Upper lobe of left lung (tissue), 6 donors: Measurements from ENCODE around the gene DDX1. TPM values are rescaled to one million over a fixed set of nuclear protein-coding genes. Genes with fewer than 3 reads are reported as not detected.

Experiments
- ATAC-seq, 2 donors: fragments of 200-7000 bp; cut with Tn5 transposase; one replicate each; pipeline ENCODE4 v1.9.1; 2022; ENCODE audit warnings: mild to moderate bottlenecking in 2 of 2, moderate library complexity in 2 of 2; ENCODE audit not compliant: low FRiP score in 2 of 2
- DNase-seq, 2 donors: peaks; one replicate each; pipeline ENCODE4 v3.0.0-alpha.2; 2019 to 2020
- H3K27ac ChIP-seq, 4 donors: fragments of 200-600 bp; sonication (generic); one replicate each; pipeline ENCODE4 v1.5.1; 2016 to 2019
- H3K27me3 ChIP-seq, 4 donors: fragments of 200-600 bp; sonication (generic); one replicate each; pipeline ENCODE4 v1.5.1; 2017 to 2019
- H3K36me3 ChIP-seq, 4 donors: fragments of 200-600 bp; sonication (generic); one replicate each; pipeline ENCODE4 v1.5.1; 2016 to 2019
- H3K4me1 ChIP-seq, 4 donors: fragments of 200-600 bp; sonication (generic); one replicate each; pipeline ENCODE4 v1.5.1; 2018 to 2019
- H3K4me3 ChIP-seq, 4 donors: fragments of 200-600 bp; sonication (generic); one replicate each; pipeline ENCODE4 v1.5.1; 2017 to 2019; ENCODE audit warnings: mild to moderate bottlenecking in 2 of 4, moderate library complexity in 1 of 4
- H3K9me3 ChIP-seq, 4 donors: fragments of 200-600 bp; sonication (generic); one replicate each; pipeline ENCODE4 v1.5.1; 2018 to 2019
- CTCF ChIP-seq, 6 experiments: fragments of 450-650 bp in 4 of 6; fragments of 200-600 bp in 2 of 6; sonication (generic) in 2 of 6; IDR thresholded peaks; one replicate each; pipeline ENCODE4 v1.5.1; 2016 to 2019; ENCODE audit warnings: antibody characterized with exemption in 6 of 6
- EP300 ChIP-seq, 4 donors: sonication (generic); formaldehyde crosslinking; IDR thresholded peaks; one replicate each; pipeline ENCODE4 v1.5.1; 2017; ENCODE audit warnings: antibody characterized with exemption in 4 of 4, control low read depth in 2 of 4
- POLR2A ChIP-seq, 4 donors: fragments of 450-650 bp; IDR thresholded peaks; one replicate each; pipeline ENCODE4 v1.5.1; 2016 to 2017; ENCODE audit warnings: antibody characterized with exemption in 4 of 4, mild to moderate bottlenecking in 2 of 4
- POLR2AphosphoS5 ChIP-seq, 2 donors: sonication (generic); formaldehyde crosslinking; IDR thresholded peaks; one replicate each; pipeline ENCODE4 v1.5.1; 2017; ENCODE audit warnings: antibody characterized with exemption in 2 of 2
- WGBS, 2 donors: methylation state at CpG; one replicate each; pipeline ENCODE4 v1.1.5; 2017 to 2018; 5-methylcytosine and 5-hydroxymethylcytosine counted together
- total RNA-seq, 6 donors: library from RNA; depleted of rRNA in 4 of 6; stranded (reverse); fragments of >200 nt in 4 of 6; gene quantifications; one replicate each; pipeline versions ENCODE4 v1.1.0 to v1.2.1, GENCODE V29; 2016 to 2021
- donor health status: DM: no; HTN: no; CAD: no; lungs with moderate emphysema.
- donor health status: DM: no; HTN: yes; CAD: no; lungs with severe emphysema.

DDX1 gene
- total RNA-seq, 6 donors from 2014 or later: 40.9 to 78.5 (median 53.0) TPM

- DNase-seq: no peak
Observed at GRCh38 chr2:15596968-15597367, 5.3 kb downstream of the DDX1 start.

GRCh38 chr2:15599994-15600393 lies 8.3 kb downstream of the DDX1 start:
- WGBS, 2 donors: 82 to 93% methylated on average over 1 of the region's 1 CpG
- peaks cover 62 to 100% (median 69%) of the 10 kb centered on the region in 4 donors for H3K36me3 ChIP-seq
- H3K27ac ChIP-seq: no peak overlapping the region
- no peaks in the 10 kb centered on the region for H3K9me3 ChIP-seq
- H3K27me3 ChIP-seq: no peaks in the 10 kb centered on the region
- no peak overlapping the region for H3K4me3 ChIP-seq
- DNase-seq (no peak), ATAC-seq (no peak)
- H3K4me1 ChIP-seq: no peaks in the 10 kb centered on the region
- TF ChIP-seq POLR2AphosphoS5 (IDR thresholded peaks at IDR 0.05) (no peak), POLR2A (IDR thresholded peaks at IDR 0.05) (no peak), CTCF (IDR thresholded peaks at IDR 0.05) (no peak), EP300 (IDR thresholded peaks at IDR 0.05) (no peak)

More at GRCh38 chr2:15596968-15597367, 5.3 kb downstream of the DDX1 start:
- H3K4me1 ChIP-seq: peaks cover 10 to 24% (median 20%) of the 10 kb centered on the region in 4 donors
- TF ChIP-seq POLR2AphosphoS5 (IDR thresholded peaks at IDR 0.05) (no peak), CTCF (IDR thresholded peaks at IDR 0.05) (no peak), EP300 (IDR thresholded peaks at IDR 0.05) (no peak), POLR2A (IDR thresholded peaks at IDR 0.05) (no peak)
- H3K27me3 ChIP-seq: no peaks in the 10 kb centered on the region
- no peak overlapping the region for H3K4me3 ChIP-seq
- ATAC-seq: no peak
- 93% methylated on average over 4 of the region's 4 CpGs for WGBS, 2 donors
- H3K36me3 ChIP-seq: peaks cover 34 to 74% (median 39%) of the 10 kb centered on the region in 4 donors
- H3K9me3 ChIP-seq: no peaks in the 10 kb centered on the region
- no peak overlapping the region for H3K27ac ChIP-seq

- Histone ChIP-seq H3K4me3 (no peak overlapping the region), H3K36me3 (peaks cover 67 to 100% (median 79%) of the 10 kb centered on the region in 4 donors), H3K9me3 (no peaks in the 10 kb centered on the region), H3K4me1 (no peaks in the 10 kb centered on the region), H3K27ac (no peak overlapping the region), H3K27me3 (no peaks in the 10 kb centered on the region)
- ATAC-seq: no peak
- TF ChIP-seq POLR2AphosphoS5 (IDR thresholded peaks at IDR 0.05) (no peak), EP300 (IDR thresholded peaks at IDR 0.05) (no peak), CTCF (IDR thresholded peaks at IDR 0.05) (no peak), POLR2A (IDR thresholded peaks at IDR 0.05) (no peak)
- DNase-seq: no peak
- WGBS, 2 donors: 96 to 98% methylated on average over 1 of the region's 1 CpG
Observed at GRCh38 chr2:15601681-15602080, 10.0 kb downstream of the DDX1 start.

- WGBS, 2 donors: 89 to 93% methylated on average over 8 of the region's 8 CpGs
- DNase-seq (peak in 1 of 2 donors; percentile 31), ATAC-seq (no peak)
- peaks cover 67 to 100% (median 83%) of the 10 kb centered on the region in 4 donors for H3K36me3 ChIP-seq
- H3K4me3 ChIP-seq: no peak overlapping the region
- H3K27me3 ChIP-seq: no peaks in the 10 kb centered on the region
- no peaks in the 10 kb centered on the region for H3K9me3 ChIP-seq
- no peaks in the 10 kb centered on the region for H3K4me1 ChIP-seq
- no peak for TF ChIP-seq EP300 (IDR thresholded peaks at IDR 0.05)
- no peak for TF ChIP-seq POLR2AphosphoS5 (IDR thresholded peaks at IDR 0.05)
- no peak for TF ChIP-seq POLR2A (IDR thresholded peaks at IDR 0.05)
- no peak for TF ChIP-seq CTCF (IDR thresholded peaks at IDR 0.05)
- no peak overlapping the region for H3K27ac ChIP-seq
Observed at GRCh38 chr2:15602393-15602792, 10.7 kb downstream of the DDX1 start.

GRCh38 chr2:15603044-15603765 lies 11.5 kb downstream of the DDX1 start:
- Histone ChIP-seq H3K27me3 (no peaks in the 10 kb centered on the region), H3K9me3 (no peaks in the 10 kb centered on the region)
- ATAC-seq: no peak

More at GRCh38 chr2:15603044-15603765, 11.5 kb downstream of the DDX1 start:
- H3K4me1 ChIP-seq: no peaks in the 10 kb centered on the region
- TF ChIP-seq CTCF (IDR thresholded peaks at IDR 0.05) (no peak), POLR2AphosphoS5 (IDR thresholded peaks at IDR 0.05) (no peak), EP300 (IDR thresholded peaks at IDR 0.05) (no peak), POLR2A (IDR thresholded peaks at IDR 0.05) (no peak)
- no peak overlapping the region for H3K27ac ChIP-seq
- peaks cover 72 to 100% (median 84%) of the 10 kb centered on the region in 4 donors for H3K36me3 ChIP-seq
- no peak for DNase-seq
- H3K4me3 ChIP-seq: no peak overlapping the region
- WGBS, 2 donors: 92 to 95% methylated on average over 3 of the region's 3 CpGs
